Skeletal muscle cell (primary cell): ENCODE measurements around the gene CD9.

Source experiments
- DNase-seq: peaks from one replicate; pipeline ENCODE4 v3.0.0-alpha.2; 2010; ENCODE audit warnings: low read depth
- H3K4me3 ChIP-seq: 2 replicates; pipeline ENCODE4 v1.5.1; 2011; ENCODE audit warnings: low read depth, mild to moderate bottlenecking, control low read depth, low read length, moderate library complexity

CD9 gene

DNA sequence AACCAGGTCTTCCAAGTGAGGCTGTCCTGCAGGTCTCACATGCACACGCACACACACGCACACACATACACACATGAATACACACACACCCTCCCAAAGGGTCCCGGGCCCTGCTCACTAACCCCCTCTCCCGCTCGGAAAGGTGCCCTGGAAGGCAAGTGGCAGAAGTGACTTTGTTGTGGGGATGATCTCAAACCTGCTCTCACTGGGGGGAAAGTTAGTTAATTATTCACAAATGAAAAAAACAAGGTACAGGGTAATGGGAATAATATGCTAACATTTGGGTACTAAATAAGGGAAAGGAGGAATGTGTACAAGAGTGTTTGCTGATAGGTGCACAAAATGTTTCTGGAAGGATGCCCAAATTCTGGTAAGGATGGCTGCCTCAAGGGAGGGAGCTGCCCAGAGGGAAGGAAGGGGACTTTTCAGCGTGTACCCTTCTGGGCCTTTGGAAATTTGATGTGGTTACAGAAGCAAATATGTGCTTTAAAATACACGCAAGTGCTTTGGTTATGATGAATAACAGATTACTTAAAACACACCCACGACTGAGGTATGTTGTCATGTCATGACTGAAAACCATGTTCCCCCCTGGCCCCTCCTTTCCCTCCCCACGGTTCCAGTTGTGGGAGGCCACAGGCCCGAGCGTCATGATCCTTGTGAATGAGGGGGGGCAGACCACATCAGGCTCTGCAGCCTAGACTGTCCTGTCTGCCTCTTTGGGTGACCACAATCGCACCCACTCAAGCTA, 66.9 kb downstream of the CD9 start:
- no peak overlapping the region for H3K4me3 ChIP-seq
- no peak for DNase-seq

DNA sequence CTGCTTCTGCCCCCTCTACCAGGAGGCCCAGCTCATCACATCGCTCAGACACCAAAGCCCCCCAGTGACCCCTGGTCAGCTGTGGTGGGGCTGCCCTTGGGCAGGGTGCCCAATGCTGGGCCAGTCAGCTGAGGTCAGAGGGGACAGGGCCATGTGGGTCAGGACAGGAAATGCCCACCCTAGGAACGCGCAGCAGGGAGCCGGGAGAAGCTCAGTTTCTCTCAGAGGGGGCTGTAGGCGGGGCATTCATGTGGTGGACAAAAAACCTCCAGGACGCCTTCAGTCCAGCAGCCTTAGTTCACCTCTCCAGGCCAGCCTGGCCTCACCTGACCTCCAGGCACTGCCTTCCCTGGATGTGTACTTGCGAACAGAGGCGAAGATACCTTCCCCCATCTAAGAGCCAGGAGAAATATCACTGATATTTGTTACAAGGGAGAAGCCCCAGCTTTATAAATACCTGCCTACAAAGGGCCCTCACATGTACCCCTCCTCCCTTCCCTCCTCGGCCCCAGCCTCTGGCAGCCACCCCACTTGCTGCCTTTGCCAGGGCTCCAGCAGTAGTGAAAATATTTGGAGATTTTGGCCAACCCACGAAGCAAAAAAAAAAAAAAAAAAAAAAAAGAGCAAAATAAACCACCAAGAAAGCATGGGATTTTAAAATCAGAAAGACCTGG, 68.4 kb downstream of the CD9 start:
- DNase-seq: no peak
- no peak overlapping the region for H3K4me3 ChIP-seq

DNA sequence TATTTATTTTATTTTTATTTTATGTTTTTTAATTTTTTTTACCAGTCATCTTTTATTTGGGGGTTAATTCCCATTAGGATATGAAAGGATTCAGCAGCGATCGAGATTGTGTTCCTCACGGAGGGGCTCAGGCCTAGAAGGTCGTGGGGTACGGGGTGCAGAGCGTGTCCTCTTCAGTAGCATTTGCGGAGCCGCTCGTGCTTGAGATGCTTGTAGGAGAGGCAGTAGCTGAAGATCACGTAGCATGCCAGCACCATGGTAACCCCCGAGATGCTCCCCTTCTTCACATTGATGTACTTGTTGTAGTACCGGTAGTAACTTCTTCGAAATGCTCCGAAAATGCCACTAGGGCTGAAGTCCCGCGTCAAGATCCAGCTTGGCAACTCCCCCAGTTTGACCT, 69.8 kb downstream of the CD9 start:
- DNase-seq: no peak
- H3K4me3 ChIP-seq: no peak overlapping the region

DNA sequence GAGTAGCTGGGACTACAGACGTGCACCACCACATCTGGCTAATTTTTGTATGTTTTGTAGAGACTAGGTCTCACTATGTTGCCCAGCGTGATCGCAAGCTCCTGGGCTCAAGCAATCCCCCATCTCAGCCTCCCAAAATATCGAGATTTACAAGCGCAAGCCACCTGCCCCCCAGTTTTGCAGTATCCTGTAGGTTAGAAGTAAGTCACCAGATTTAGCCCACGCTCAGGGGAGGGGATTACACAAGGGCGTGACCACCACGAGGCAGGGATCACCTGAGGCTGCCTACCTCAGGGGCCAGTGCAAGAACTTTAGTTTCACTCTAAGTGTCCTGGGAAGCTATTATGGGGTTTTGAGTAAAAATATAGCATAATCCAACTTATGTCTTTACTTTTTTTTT, 71.1 kb downstream of the CD9 start:
- no peak for DNase-seq
- no peak overlapping the region for H3K4me3 ChIP-seq

DNA sequence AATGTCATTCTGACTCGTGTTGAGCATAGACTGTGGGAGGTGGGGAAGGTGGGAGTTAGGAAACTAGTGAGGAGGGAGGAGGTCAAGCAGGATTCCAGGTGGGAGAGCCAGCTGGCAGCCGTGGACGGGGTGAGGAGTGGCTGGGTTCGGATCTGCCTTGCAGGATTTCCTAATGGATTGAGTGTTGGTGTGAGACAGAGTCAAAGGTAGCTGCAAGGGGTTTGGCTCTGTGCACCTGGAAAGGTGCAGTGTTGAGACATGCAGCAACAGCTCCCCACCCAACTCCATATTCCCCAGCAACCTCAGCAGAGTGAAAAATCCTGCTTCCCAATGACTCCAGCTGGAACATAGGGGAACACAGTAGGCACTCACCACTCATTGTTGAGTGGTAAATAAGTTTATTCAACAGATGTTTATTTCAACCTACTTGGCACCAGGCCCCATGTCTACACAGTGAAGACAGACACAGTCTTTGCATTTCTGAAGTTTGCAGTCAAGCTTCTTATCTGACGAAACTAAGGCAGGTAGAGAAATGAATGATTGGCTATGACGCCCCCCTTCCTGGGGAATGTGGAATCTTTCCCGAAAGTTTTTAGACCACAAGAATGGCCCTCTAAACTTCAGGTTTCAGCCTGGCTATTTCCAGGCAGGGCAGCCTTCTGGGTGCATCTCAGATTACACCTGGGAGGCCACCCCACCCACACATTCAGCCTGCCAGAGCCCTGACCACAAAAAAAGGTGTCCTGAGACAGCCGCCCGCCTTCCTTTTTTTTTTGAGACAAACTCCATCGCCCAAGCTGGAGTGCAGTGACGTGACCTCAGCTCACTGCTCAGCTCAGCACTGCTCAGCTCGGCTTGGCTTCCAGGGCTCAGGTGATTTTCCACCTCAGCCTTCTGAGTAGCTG, 72.4 kb downstream of the CD9 start:
- no peak for DNase-seq
- no peak overlapping the region for H3K4me3 ChIP-seq

GRCh38 chr12:6273205-6273540, 73.0 kb downstream of the CD9 start:
- no peak overlapping the region for H3K4me3 ChIP-seq
- no peak for DNase-seq

DNA sequence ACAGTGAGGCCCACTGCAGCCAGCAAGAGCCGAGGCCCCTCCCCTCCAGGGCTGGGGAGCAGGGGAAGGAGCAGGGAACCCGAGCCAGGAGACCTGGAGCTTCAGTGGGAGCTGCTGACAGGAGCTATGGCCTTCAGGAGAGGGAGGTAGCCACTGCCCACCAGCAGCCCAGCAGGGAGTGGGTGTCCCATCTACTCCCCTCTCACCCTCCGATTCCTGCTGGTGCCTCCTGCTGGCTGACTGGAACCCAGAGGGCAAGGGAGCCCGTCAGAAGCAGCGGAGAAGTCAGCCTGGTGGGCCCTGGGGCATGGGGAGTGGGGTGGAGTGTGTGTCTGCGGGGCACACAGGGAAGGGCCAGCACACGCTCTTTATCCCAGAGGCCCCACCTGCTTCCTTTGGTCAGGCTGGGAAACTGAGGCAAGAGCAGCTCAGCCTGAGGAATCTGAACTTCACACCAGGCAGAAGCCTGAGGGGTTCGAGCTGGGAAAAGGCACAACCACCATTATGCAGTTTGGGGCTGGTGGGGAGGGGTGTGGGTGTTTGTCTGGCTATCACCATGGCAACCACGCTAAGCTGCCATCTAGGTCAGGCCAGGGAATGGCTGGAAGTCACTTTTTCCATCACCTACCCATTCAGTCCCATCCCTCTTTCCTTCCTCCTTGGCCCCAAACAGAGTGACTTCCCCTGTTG, 73.5 kb downstream of the CD9 start:
- H3K4me3 ChIP-seq: no peak overlapping the region
- DNase-seq: no peak

- H3K4me3 ChIP-seq: no peak overlapping the region
- no peak for DNase-seq
Measured at GRCh38 chr12:6274231-6275221, 74.3 kb downstream of the CD9 start.

DNA sequence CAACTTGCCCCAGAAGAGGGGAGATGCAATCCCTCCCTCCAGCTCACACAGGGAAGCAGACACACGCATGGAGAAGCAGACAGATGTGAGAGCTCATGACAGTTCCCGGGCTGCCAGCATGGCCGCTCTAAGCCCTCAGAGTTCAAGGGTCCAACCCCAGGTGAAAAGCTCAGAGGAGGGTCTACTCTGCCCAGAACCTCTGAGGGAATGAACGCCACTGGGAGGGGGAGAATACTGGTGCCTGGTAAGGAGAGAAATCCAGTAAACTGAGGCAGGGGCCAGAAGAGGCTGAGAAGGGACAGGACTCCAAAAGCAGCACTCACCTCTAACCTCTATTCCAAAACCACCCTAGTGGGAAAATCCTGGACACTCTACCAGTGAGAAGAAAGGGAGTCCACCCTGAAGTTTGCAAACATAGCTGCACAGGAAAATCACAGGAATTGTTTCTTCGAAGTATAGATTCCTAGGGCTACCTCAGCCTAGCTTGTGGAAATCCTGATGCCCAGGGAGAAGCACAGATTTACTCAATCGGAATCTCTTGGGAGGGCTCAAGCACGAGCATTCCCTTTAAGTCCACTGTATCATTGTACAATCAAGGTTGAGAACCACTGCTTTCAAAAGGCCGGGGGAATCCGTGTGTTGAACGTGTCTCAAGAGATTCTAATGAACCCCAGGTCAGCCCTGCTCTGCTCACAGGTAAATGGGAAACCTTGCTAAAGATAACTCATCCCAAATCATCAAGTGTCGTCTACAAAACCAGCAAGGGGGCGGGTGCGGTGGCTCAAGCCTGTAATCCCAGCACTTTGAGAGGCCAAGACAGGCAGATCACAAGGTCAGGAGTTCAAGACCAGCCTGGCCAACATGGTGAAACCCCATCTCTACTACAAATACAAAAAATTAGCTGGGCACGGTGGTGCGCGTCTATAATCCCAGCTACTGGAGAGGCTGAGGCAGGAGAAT, 76.0 kb downstream of the CD9 start:
- H3K4me3 ChIP-seq: no peak overlapping the region
- DNase-seq: no peak

- DNase-seq: no peak
- H3K4me3 ChIP-seq: no peak overlapping the region
Measured at GRCh38 chr12:6276956-6277620, 76.9 kb downstream of the CD9 start.

GRCh38 chr12:6277982-6278438, 77.8 kb downstream of the CD9 start:
- DNase-seq: no peak
- peak overlapping the region; percentile 51 for H3K4me3 ChIP-seq

DNA sequence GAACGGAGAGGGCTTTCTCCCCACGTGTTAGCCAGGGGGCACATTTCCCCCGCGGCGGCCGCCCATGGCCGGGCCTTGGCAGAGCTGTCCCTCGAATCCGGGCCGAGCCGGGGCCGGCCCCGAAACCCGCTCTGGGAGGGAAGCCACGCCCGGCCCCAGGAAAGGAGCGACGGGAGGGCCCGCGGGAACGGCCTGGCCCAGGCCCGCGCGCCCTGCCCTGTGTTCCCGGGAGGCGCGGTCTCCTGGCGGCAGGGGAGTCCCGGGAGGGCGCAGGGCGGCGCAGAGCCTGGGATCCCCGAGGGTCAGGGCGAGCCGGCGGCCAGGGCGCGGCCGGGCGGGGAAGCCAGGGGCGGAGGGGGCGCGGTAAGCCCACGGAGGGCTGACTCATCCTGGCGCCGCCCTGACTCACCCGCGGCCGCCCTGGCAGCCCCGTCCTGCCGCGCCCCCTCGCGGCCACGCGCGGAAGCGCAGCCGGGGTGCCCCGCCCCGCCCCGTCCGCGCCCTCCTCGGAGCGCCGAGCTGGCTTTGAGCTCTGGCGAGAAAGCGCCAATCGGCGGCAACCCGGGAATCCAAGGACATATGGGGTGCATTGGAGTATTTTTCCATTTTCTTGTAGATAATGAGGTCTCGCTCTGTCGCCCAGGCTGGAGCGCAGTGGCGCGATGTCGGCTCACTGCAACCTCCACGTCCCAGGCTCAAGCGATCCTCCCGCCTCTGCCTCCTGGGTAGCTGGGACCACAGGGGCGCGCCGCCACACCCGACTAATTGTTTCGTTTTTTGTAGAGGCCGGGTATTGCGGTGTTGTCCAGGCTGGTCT, 78.4 kb downstream of the CD9 start:
- DNase-seq: no peak
- peak overlapping the region; percentile 51 for H3K4me3 ChIP-seq

DNA sequence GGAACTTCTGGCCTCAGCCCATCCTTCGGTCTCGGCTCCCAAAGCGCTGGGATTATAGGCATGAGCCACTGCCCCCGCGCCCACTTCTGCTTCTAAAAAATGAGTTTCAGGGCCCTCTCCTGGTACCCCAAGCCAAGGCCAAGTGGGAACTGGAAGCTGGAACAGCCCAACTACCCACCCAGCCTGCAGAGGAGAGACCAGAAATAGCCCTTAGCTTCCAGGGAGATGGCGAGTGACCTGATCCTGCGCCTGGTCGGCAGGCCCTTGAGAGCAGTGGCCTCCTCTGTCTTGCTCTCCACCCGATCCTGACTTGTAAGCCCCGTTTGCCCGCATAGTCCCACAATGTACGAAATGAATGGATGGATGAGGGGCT, 79.0 kb downstream of the CD9 start:
- no peak for DNase-seq
- no peak overlapping the region for H3K4me3 ChIP-seq

DNA sequence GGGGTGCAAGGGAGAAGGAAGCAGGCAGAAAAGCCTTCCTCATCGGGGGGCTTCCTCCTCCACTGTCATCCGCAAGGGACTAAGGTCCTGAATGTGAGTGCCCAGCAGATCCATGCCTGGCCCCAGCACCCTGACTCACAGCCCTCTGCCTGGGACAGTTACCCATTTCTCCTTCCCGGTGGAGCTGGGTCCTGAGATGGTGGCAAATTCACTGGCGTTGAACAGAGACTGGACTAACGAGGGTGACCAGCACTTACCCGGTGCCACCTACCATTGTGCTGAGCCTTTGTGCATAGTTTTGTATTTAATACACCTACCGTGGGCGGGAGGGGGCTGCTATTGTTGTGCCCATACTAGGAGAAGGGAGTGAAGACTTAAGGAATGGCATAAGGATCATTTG, 79.4 kb downstream of the CD9 start:
- H3K4me3 ChIP-seq: no peak overlapping the region
- no peak for DNase-seq

- H3K4me3 ChIP-seq: no peak overlapping the region
- DNase-seq: peak; percentile 64
Measured at GRCh38 chr12:6280053-6280469, 79.9 kb downstream of the CD9 start.

DNA sequence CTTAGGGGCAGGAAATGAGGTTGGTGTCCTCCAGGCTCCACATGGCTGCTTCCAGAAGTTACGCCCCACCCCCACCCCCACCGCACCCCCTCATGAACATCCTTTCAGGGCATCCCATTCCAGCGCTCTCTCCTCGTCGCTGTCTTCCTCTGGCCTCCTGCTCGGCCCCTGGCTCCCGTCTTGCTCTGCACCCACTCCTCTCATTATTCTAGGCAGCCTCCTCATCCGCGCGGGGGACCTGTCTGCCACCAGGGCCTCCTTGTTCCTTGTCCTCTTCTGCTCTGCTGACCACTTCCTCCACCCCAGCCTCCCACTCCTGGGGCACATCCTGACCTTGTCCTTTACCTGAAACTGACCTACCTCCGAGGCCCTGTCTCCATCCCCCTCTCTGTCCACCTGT, 80.5 kb downstream of the CD9 start:
- no peak for DNase-seq
- H3K4me3 ChIP-seq: no peak overlapping the region
